SH-SY5Y (cell line): ENCODE results near the gene MET.

ENCODE experiments used
- GATA2 ChIP-seq: IDR thresholded peaks from 2 replicates; pipeline ENCODE4 v1.6.1; 2011; ENCODE audit warnings: mild to moderate bottlenecking, low read depth, low read length
- GATA3 ChIP-seq: IDR thresholded peaks from 2 replicates; pipeline ENCODE4 v1.6.1; 2011; ENCODE audit warnings: low read depth, mild to moderate bottlenecking, low read length, moderate library complexity

GRCh38 chr7:116843378-116843777, 171.4 kb downstream of the MET start:
- no peak for TF ChIP-seq GATA2
- no peak for TF ChIP-seq GATA3
